GM21825 (cell line): ENCODE measurements around the gene PLCD1.
"Not testable (repeated sequence)": the region's sequence is repeated elsewhere in the genome, so short reads cannot be mapped to it uniquely, and the experiment has no call there.

ENCODE experiments used
- ATAC-seq: cut with Tn5 transposase; IDR thresholded peaks from one replicate; pipeline ENCODE4 v1.9.1; 2021; ENCODE audit warnings: mild to moderate bottlenecking, moderate library complexity; ENCODE audit not compliant: unreplicated experiment

PLCD1 gene

DNA sequence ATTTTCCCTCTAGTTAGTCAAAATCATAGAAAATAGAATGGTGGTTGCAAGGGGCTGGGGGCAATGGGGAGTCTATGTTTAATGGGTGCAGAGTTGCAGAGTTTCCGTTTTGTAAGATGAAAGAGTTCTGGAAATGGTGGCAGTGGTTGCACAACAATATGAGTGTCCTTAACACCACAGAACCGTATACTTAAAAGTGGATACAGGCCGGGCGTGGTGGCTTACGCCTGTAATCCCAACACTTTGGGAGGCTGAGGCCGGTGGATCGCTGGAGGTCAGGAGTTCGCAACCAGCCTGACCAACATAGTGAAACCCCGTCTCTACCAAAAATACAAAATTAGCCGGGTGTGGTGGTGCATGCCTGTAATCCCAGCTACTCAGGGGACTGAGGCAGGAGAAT lies 41.1 kb downstream of the PLCD1 start:
- ATAC-seq = not testable (repeated sequence)

- ATAC-seq = no peak
These were observed 41.7 kb downstream of the PLCD1 start for GRCh38 chr3:37987751-37988179.

- no peak for ATAC-seq
These were observed 42.1 kb downstream of the PLCD1 start for GRCh38 chr3:37987315-37987697.

GRCh38 chr3:37986479-37987314 lies 42.7 kb downstream of the PLCD1 start:
- ATAC-seq = no peak

- ATAC-seq = no peak
These were observed 43.7 kb downstream of the PLCD1 start for GRCh38 chr3:37985637-37986320.

DNA sequence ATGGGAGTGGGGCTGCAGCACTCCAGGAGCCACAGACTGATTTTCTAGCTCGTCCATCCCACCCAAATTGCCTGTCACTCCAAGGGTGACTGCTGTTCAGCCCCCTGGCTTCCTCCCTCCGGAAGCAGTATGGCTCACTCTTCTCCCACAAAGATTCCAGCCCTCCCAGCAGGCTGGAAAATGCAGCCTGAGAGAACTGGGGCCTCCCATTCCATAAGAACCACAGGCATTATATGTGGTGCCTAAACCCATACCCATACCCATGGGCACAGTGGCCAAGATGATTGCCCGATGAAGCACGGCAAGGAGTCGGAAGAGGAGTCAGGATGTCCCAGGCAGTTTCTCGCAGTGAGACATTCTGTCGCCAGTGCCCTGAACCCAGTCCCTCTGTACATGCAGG lies 44.8 kb downstream of the PLCD1 start:
- no peak for ATAC-seq

GRCh38 chr3:37984051-37984450 lies 45.4 kb downstream of the PLCD1 start:
- ATAC-seq = no peak

- ATAC-seq = no peak
These were observed 47.1 kb downstream of the PLCD1 start for GRCh38 chr3:37982331-37982730.

- ATAC-seq = no peak
These were observed 48.1 kb downstream of the PLCD1 start for GRCh38 chr3:37981348-37981664.

DNA sequence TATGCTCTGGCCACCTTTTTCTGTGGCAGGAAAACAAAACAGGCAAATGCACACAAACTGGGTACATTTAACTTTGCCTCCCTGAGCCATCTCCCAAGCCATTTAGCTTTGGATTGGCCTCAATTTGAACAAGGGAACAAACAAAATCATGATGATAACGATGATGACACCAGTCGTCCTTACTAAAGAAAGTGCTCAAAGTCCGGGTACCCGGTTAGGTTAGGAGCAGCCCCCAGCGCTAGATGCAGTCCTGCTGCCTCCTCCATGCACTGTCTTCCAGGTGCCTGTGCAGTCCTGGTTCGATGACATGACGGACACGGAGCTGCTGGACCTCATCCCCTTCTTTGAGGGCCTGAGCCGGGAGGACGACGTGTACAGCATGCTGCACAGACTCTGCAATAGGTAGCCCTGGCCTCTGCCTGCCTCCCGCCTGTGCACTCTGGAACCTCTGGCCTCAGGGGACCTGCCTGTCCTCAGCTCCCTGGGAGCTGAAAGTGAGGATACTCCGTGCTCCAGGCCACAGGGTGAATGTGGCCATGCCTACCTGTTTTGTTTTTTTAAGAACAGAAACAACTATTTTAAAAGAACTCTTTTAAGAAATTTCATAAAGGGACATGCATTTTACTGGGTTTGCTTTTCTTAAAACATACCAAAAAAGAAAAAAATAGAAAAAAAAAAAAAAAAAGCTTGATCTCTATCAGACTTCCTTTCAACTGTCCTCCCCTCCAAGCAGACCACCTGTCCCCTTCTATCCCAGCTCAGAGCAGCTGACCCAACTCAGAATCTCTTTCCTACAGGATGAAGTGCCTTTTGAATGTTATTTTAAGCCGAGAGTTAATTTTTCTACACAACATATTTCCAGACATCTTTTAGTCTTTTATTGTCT lies 48.7 kb downstream of the PLCD1 start:
- no peak for ATAC-seq

GRCh38 chr3:37979541-37980461 lies 49.6 kb downstream of the PLCD1 start:
- no peak for ATAC-seq

DNA sequence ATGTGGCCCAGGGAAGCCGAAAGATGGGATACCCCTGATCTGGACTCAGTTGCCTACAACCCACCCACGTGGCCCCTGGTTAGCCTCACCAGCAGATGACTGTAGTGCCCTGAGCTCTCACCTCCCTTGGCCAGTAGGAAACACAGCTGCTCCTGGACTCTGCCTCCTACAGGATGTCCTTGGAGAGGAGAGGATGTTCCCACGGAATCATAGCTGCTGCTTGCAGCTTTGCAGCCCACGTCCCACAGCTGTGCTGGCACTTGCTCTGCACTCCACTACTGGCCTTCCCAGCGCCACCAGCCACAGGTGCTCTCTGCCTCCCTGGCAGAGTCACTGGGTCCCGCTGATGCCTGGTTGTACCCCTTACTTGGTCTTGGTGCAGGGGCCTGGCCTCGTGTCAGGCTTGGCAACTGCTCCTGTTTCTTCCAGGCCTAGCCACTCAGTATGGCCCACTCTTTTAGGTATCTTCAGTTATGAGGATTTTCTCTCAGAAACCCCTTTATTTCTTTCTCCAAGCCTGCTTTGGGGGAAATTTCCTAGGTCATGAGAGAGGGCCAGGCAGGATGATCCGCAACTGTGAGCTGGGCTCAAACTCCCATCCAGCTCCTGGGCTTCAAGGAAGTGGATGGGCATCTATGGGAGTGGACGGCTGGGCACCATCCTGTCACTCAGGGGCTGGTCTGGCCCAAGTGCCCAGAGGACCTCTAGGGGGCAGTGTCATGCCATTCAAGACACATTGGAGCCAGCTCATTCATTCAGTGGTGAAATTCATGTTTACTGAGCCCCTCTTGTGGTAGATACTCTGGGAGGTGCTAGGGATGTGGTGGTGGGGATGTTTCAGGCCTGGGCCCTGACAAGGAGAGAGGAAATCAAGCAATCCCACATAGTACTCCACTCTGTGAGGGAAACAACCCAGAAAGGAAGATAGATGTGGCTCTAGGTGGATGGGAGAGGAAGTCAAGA lies 55.0 kb downstream of the PLCD1 start:
- ATAC-seq = peak; percentile 82

DNA sequence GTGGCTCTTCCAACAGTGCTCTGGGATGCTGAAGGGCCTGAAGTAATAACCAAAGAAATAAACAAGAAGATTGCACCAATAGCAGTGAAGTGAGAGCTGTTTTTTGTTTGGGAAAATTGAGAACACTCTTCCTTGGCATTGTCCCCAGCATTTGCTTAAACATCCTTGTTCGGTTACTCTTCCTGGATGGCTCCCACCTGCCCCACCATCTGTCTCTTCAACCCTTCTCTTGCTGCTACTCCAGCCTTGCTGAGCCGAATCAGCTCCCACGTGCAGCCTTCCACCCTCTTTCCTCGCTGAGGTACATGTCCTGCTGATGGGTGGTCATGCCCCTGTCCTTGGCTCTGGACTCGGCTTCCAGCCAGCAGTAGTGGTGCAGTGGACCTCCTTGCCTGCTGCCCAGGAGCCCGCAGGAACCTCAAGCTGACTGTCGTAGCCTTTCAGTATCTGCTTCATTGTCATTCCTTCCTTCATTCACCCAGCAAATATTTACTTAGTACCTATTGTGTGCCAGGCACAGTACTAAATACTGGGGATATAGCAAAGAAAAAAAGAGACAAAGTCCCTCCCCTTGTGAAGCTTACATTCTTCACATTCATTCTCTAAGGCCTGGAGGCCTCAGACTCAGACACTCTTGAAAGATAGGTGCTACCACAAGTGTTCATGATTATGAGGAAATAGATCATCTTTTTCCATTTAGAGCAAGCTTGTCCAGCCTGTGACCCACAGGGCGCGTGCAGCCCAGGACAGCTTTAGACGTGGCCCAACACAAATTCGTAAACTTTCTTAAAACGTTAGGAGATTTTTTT lies 56.0 kb downstream of the PLCD1 start:
- ATAC-seq = no peak

DNA sequence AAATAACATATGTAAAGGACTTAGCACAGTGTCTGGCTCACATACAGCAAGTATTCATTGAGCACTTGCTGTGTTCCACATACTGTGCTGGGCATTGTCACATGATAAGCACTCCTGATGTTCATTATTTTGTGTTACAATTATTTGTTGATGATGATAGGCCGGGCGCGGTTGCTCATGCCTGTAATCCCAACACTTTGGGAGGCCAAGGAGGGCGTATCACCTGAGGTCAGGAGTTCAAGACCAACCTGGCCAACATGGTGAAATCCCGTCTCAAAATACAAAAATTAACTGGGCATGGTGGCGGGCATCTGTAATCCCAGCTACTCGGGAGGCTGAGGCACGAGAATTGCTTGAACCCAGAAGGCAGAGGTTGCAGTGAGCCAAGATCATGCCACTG lies 57.4 kb downstream of the PLCD1 start:
- ATAC-seq = not testable (repeated sequence)

DNA sequence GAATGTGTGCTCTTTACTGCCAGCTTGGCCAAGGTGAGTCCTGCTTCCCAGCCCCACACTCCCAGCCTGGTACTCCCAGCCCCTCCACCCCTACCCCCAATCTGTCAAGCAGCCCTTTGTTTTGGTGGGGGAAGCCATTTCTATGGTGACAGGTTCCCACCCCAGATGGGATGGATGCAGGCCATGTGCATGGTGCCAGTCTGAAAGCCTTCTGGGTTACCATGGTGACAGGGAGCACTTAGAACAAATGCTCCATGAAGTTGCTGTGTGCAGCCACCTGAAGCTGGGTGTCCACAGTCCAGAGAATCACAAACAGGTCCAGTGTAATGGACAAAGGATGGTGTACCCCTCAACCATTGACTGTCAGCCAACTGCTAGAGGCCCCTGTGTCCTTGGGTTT lies 58.0 kb downstream of the PLCD1 start:
- ATAC-seq = no peak

GRCh38 chr3:37970802-37971201 lies 58.6 kb downstream of the PLCD1 start:
- ATAC-seq = no peak

DNA sequence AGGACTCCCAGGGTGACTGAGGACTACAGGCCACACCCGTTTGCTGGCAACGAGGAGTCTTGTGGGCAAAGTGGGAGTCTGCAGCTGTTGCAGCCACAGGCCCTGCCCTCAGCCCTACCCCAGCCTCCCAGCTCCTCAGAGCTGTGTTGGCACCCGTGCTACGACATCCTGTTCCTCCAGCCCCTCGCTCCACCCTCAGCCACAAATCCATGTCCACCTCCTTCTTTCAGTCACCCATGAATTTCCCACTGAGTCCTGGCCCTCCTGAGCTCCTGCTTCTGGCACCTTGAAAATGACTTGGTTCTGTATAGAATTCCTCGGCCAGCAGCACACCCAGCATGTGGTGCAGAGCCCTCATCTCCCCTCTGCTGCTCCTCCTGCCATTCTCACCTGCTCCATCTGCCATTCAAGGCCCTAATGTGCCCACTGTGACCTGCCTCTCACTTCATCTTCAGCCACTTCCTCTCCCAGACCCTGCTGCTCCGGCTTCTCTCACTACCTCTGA lies 59.8 kb downstream of the PLCD1 start:
- no peak for ATAC-seq
